GM12878 (cell line): ENCODE results near the gene ATP10D. TPM values are rescaled to one million over a fixed set of nuclear protein-coding genes. Genes with fewer than 3 reads are reported as not detected.
A peak's percentile ranks its signal among the peaks of the same experiment; 100 is the strongest.

ENCODE experiments used
- CREB1 ChIP-seq: IDR thresholded peaks from 2 replicates; pipeline ENCODE4 v1.6.1; 2012; ENCODE audit warnings: low read depth, mild to moderate bottlenecking, inconsistent platforms
- CREM ChIP-seq: IDR thresholded peaks from 2 replicates; pipeline ENCODE4 v1.6.1; 2014; ENCODE audit warnings: antibody characterized with exemption, low read depth
- EP300 ChIP-seq, 2 experiments: fragments of 150-350 bp in 1 of 2; IDR thresholded peaks; 2 replicates each; pipeline ENCODE4 v1.6.1; 2011 to 2012; ENCODE audit warnings: low read depth in 2 of 2, low read length in 2 of 2, borderline replicate concordance in 1 of 2, improper control_type of control experiment in 1 of 2, inconsistent platforms in 1 of 2; ENCODE audit not compliant: control insufficient read depth in 1 of 2
- ETV6 ChIP-seq, 2 experiments: fragments of 450-650 bp in 1 of 2; IDR thresholded peaks in 1 of 2; conservative IDR thresholded peaks in 1 of 2; 2 replicates each; pipeline ENCODE4 v1.6.1; 2014; ENCODE audit warnings: antibody characterized with exemption in 1 of 2, borderline replicate concordance in 1 of 2, low read depth in 1 of 2, mild to moderate bottlenecking in 1 of 2, moderate library complexity in 1 of 2
- FOXM1 ChIP-seq: IDR thresholded peaks from 2 replicates; pipeline ENCODE4 v1.6.1; 2012; ENCODE audit warnings: low read depth, mild to moderate bottlenecking, inconsistent platforms, low read length, moderate library complexity
- IKZF1 ChIP-seq: fragments of 450-650 bp; conservative IDR thresholded peaks from 2 replicates; pipeline ENCODE4 v1.6.1; 2017; ENCODE audit warnings: antibody characterized with exemption, mild to moderate bottlenecking
- IRF4 ChIP-seq: IDR thresholded peaks from 2 replicates; pipeline ENCODE4 v1.6.1; 2011; ENCODE audit warnings: low read depth, low read length
- MEF2A ChIP-seq: IDR thresholded peaks from 2 replicates; pipeline ENCODE4 v1.6.1; 2011; ENCODE audit warnings: low read depth, mild to moderate bottlenecking, low read length, moderate library complexity; ENCODE audit not compliant: insufficient read depth
- MEF2B ChIP-seq: fragments of 450-650 bp; IDR thresholded peaks from 2 replicates; pipeline ENCODE4 v1.6.1; 2018; ENCODE audit warnings: mild to moderate bottlenecking, moderate library complexity; ENCODE audit not compliant: partially characterized antibody, poor library complexity, severe bottlenecking
- NFIC ChIP-seq: IDR thresholded peaks from 2 replicates; pipeline ENCODE4 v1.6.1; 2012; ENCODE audit warnings: low read depth, mild to moderate bottlenecking, inconsistent platforms, low read length, moderate library complexity
- NR2C2 ChIP-seq: IDR thresholded peaks from 2 replicates; pipeline ENCODE4 v1.6.1; 2011; ENCODE audit warnings: borderline replicate concordance, low read depth; ENCODE audit not compliant: control insufficient read depth, insufficient read length
- PAX5 ChIP-seq: IDR thresholded peaks from 2 replicates; pipeline ENCODE4 v1.6.1; 2011; ENCODE audit warnings: low read depth, low read length, borderline replicate concordance
- POU2F2 ChIP-seq: IDR thresholded peaks from 3 replicates; pipeline ENCODE4 v1.6.1; 2011; ENCODE audit warnings: low read depth, mild to moderate bottlenecking, low read length, borderline replicate concordance
- RAD21 ChIP-seq: IDR thresholded peaks from 2 replicates; pipeline ENCODE4 v1.6.1; 2011; ENCODE audit warnings: mild to moderate bottlenecking, low read depth, low read length, moderate library complexity; ENCODE audit not compliant: insufficient read depth
- SMAD1 ChIP-seq: fragments of 450-650 bp; IDR thresholded peaks from 2 replicates; pipeline ENCODE4 v1.6.1; 2018; ENCODE audit warnings: mild to moderate bottlenecking, low read depth; ENCODE audit not compliant: partially characterized antibody
- SPI1 ChIP-seq: IDR thresholded peaks from 2 replicates; pipeline ENCODE4 v1.6.1; 2011; ENCODE audit warnings: low read depth, mild to moderate bottlenecking, low read length, moderate library complexity, borderline replicate concordance; ENCODE audit not compliant: insufficient read depth
- SRF ChIP-seq, 2 experiments: IDR thresholded peaks; 2 replicates each; pipeline ENCODE4 v1.6.1; 2011; ENCODE audit warnings: low read depth in 2 of 2, low read length in 2 of 2, mild to moderate bottlenecking in 1 of 2, moderate library complexity in 1 of 2
- WRNIP1 ChIP-seq: IDR thresholded peaks from 2 replicates; pipeline ENCODE4 v1.6.1; 2011; ENCODE audit warnings: low read depth, low read length, improper control_type of control experiment, borderline replicate concordance
- ZNF24 ChIP-seq: fragments of 450-650 bp; IDR thresholded peaks from 2 replicates; pipeline ENCODE4 v1.6.1; 2017; ENCODE audit warnings: antibody characterized with exemption, mild to moderate bottlenecking
- polyA plus RNA-seq, 11 experiments: library from polyadenylated mRNA; depleted of rRNA in 4 of 11; unstranded in 6 of 11; stranded (reverse) in 5 of 11; fragments of >200 nt; fragmentation: Nextera tagmentation in 4 of 11; fragmentation: Illumina TruSeq in 1 of 11; extraction: Ambion mirVana in 4 of 11; extraction: Trizol in 1 of 11; gene quantifications; 1 replicate in 1 of 11; 2 replicates in 10 of 11; pipeline versions ENCODE4 v1.2.1 to v1.2.3, GENCODE V29; 2011 to 2016; ENCODE audit warnings: inconsistent platforms in 2 of 11, missing spikeins in 2 of 11, low read depth in 1 of 11
- total RNA-seq, 4 experiments: library from RNA; depleted of rRNA in 3 of 4; stranded (reverse); fragments of >200 nt in 3 of 4; fragmentation: Illumina TruSeq in 1 of 4; extraction: Trizol in 1 of 4; gene quantifications; 2 replicates each; pipeline versions ENCODE4 v1.2.1 to v1.2.3, GENCODE V29; 2013 to 2021
- TF ChIP-seq, protein P1 (sequence below): fragments of 450-650 bp; IDR thresholded peaks from 2 replicates; pipeline ENCODE4 v1.6.1; 2017; ENCODE audit warnings: low read depth, mild to moderate bottlenecking, moderate library complexity
- TF ChIP-seq, protein P2 (sequence below): fragments of 450-650 bp; IDR thresholded peaks from 2 replicates; pipeline ENCODE4 v1.6.1; 2016; ENCODE audit warnings: mild to moderate bottlenecking
- TF ChIP-seq, protein P3 (sequence below): IDR thresholded peaks from 2 replicates; pipeline ENCODE4 v1.6.1; 2012; ENCODE audit warnings: low read length, inconsistent platforms
- TF ChIP-seq, protein P4 (sequence below): IDR thresholded peaks from 2 replicates; pipeline ENCODE4 v1.6.1; 2011; ENCODE audit warnings: mild to moderate bottlenecking, low read depth, low read length, moderate library complexity; ENCODE audit not compliant: insufficient replicate concordance

ATP10D gene
- total and polyA plus RNA-seq, 10 of the 15 experiments (the other 5 are each of a cell fraction or from before 2014, with no cell fraction given): 10.2 to 50.3 (median 19.1) TPM

DNA sequence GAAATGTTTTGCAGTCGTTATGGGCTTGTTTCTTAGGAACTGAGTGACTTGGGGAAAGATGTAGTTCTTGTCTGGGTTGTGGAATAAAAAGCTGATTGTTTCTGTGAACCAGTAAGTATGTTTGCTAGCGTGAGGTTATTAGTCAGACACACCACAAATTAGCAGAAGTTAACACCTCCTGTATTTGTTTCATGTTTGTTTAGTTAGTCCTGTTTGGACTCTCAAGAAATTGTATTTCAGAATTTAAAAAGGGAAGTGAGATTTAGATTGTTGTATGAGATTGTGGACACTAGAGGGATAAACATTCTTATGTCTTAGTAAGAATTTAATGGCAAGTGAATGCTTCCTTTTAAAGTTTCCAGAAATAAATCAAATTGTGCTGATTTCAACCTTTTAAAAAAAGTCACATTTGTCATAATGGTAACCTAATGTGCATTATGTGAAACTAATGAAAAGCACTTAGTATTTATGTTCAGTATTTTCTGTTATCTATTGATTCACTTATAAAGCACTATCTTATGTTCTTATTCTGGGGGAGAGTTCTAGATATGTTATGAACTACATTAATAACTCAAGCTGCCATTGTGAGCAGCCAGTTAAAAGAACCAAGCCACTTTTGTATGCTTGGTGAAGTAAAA is 25.6 kb downstream of the ATP10D start (continued):
- TF ChIP-seq, protein P1, sequence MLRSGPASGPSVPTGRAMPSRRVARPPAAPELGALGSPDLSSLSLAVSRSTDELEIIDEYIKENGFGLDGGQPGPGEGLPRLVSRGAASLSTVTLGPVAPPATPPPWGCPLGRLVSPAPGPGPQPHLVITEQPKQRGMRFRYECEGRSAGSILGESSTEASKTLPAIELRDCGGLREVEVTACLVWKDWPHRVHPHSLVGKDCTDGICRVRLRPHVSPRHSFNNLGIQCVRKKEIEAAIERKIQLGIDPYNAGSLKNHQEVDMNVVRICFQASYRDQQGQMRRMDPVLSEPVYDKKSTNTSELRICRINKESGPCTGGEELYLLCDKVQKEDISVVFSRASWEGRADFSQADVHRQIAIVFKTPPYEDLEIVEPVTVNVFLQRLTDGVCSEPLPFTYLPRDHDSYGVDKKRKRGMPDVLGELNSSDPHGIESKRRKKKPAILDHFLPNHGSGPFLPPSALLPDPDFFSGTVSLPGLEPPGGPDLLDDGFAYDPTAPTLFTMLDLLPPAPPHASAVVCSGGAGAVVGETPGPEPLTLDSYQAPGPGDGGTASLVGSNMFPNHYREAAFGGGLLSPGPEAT: peak; percentile 91
- TF ChIP-seq SMAD1 (peak; percentile 91), RAD21 (0 out of 2 replicates have a peak, but pooled peaks have one; percentile 22), IKZF1 (peak; percentile 80), SPI1 (peak; percentile 96), POU2F2 (peak; percentile 43; the same call in 1 of the 3 replicates), IRF4 (peak; percentile 78), CREM (peak; percentile 48; the same call in 1 of the 2 replicates), EP300 (IDR thresholded peaks at IDR 0.05; ENCODE audit: borderline replicate concordance in 1 of 2, control insufficient read depth in 1 of 2, low read depth in 2 of 2, low read length in 2 of 2) (peak; percentile 95 to 96), SRF (IDR thresholded peaks at IDR 0.05; ENCODE audit: low read depth in 2 of 2, low read length in 2 of 2) (no peak), NFIC (peak; percentile 82), WRNIP1 (no peak), NR2C2 (no peak), FOXM1 (peak; percentile 80; the same call in 1 of the 2 replicates), ZNF24 (peak; percentile 63; the same call in 1 of the 2 replicates), CREB1 (0 out of 2 replicates have a peak, but pooled peaks have one; percentile 5), MEF2A (peak; percentile 67), MEF2B (peak; percentile 85), ETV6 (conservative IDR thresholded peaks at IDR 0.05 in 1 of 2, IDR thresholded peaks at IDR 0.05 in 1 of 2; ENCODE audit: borderline replicate concordance in 1 of 2, low read depth in 1 of 2) (peak in 1 of 2 experiments; percentile 51; a peak in 1 of 4 replicates), PAX5 (peak; percentile 52; the same call in 1 of the 2 replicates)
- TF ChIP-seq, protein P2, sequence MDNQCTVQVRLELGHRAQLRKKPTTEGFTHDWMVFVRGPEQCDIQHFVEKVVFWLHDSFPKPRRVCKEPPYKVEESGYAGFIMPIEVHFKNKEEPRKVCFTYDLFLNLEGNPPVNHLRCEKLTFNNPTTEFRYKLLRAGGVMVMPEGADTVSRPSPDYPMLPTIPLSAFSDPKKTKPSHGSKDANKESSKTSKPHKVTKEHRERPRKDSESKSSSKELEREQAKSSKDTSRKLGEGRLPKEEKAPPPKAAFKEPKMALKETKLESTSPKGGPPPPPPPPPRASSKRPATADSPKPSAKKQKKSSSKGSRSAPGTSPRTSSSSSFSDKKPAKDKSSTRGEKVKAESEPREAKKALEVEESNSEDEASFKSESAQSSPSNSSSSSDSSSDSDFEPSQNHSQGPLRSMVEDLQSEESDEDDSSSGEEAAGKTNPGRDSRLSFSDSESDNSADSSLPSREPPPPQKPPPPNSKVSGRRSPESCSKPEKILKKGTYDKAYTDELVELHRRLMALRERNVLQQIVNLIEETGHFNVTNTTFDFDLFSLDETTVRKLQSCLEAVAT: peak; percentile 56; the same call in 1 of the 2 replicates
- TF ChIP-seq, protein P3, sequence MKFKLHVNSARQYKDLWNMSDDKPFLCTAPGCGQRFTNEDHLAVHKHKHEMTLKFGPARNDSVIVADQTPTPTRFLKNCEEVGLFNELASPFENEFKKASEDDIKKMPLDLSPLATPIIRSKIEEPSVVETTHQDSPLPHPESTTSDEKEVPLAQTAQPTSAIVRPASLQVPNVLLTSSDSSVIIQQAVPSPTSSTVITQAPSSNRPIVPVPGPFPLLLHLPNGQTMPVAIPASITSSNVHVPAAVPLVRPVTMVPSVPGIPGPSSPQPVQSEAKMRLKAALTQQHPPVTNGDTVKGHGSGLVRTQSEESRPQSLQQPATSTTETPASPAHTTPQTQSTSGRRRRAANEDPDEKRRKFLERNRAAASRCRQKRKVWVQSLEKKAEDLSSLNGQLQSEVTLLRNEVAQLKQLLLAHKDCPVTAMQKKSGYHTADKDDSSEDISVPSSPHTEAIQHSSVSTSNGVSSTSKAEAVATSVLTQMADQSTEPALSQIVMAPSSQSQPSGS: peak; percentile 85
- TF ChIP-seq, protein P4, sequence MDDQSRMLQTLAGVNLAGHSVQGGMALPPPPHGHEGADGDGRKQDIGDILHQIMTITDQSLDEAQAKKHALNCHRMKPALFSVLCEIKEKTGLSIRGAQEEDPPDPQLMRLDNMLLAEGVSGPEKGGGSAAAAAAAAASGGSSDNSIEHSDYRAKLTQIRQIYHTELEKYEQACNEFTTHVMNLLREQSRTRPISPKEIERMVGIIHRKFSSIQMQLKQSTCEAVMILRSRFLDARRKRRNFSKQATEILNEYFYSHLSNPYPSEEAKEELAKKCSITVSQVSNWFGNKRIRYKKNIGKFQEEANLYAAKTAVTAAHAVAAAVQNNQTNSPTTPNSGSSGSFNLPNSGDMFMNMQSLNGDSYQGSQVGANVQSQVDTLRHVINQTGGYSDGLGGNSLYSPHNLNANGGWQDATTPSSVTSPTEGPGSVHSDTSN: peak; percentile 27
